Astrocyte (in vitro differentiated cells and primary cell): ENCODE measurements around the gene DRC7. TPM values are rescaled to one million over a fixed set of nuclear protein-coding genes. Genes with fewer than 3 reads are reported as not detected.
A peak's percentile ranks its signal among the peaks of the same experiment; 100 is the strongest.

ENCODE experiments used
- DNase-seq: peaks from one replicate; pipeline ENCODE4 v3.0.0-alpha.2; 2010; ENCODE audit warnings: low read depth
- FAIRE-seq: peaks from 2 replicates; lab custom pipeline; 2011; peaks lifted over from hg19 to GRCh38; lab: Jason Lieb, UNC
- H2AFZ ChIP-seq: 2 replicates; pipeline ENCODE4 v1.6.0; 2012; ENCODE audit warnings: low read depth, low read length, inconsistent platforms
- H3K27ac ChIP-seq: 2 replicates; pipeline ENCODE4 v1.5.1; 2011; ENCODE audit warnings: low read depth, low read length, inconsistent platforms
- H3K27me3 ChIP-seq: 2 replicates; pipeline ENCODE4 v1.6.0; 2011; ENCODE audit warnings: low read length, inconsistent platforms; ENCODE audit not compliant: insufficient read depth
- H3K36me3 ChIP-seq: 2 replicates; pipeline ENCODE4 v1.5.1; 2011; ENCODE audit warnings: low read length, inconsistent platforms; ENCODE audit not compliant: insufficient read depth
- H3K4me1 ChIP-seq: 2 replicates; pipeline ENCODE4 v1.5.1; 2011; ENCODE audit warnings: low read length, inconsistent platforms; ENCODE audit not compliant: insufficient read depth
- H3K4me2 ChIP-seq: 2 replicates; pipeline ENCODE4 v1.6.0; 2012; ENCODE audit warnings: low read length, inconsistent platforms
- H3K4me3 ChIP-seq: 2 replicates; pipeline ENCODE4 v1.5.1; 2011; ENCODE audit warnings: low read depth, mild to moderate bottlenecking, low read length, inconsistent platforms; ENCODE audit not compliant: insufficient read depth
- H3K79me2 ChIP-seq: 2 replicates; pipeline ENCODE4 v1.6.0; 2012; ENCODE audit warnings: mild to moderate bottlenecking, low read length, inconsistent platforms; ENCODE audit not compliant: insufficient read depth
- H3K9ac ChIP-seq: 2 replicates; pipeline ENCODE4 v1.6.0; 2012; ENCODE audit warnings: mild to moderate bottlenecking, low read length, inconsistent platforms
- H3K9me3 ChIP-seq: 2 replicates; pipeline ENCODE4 v1.5.1; 2012; ENCODE audit warnings: low read depth, mild to moderate bottlenecking, low read length, inconsistent platforms; ENCODE audit not compliant: insufficient read depth
- H4K20me1 ChIP-seq: 2 replicates; pipeline ENCODE4 v1.6.0; 2012; ENCODE audit warnings: low read length, inconsistent platforms; ENCODE audit not compliant: insufficient read depth
- H3K27ac Mint-ChIP-seq: one replicate; pipeline ENCODE4 v1.8.0; 2021; ENCODE audit warnings: mild to moderate bottlenecking, mixed read lengths; ENCODE audit not compliant: unreplicated experiment
- H3K27me3 Mint-ChIP-seq: one replicate; pipeline ENCODE4 v1.8.0; 2021; ENCODE audit warnings: low read depth, mixed read lengths; ENCODE audit not compliant: unreplicated experiment
- H3K36me3 Mint-ChIP-seq: one replicate; pipeline ENCODE4 v1.8.0; 2021; ENCODE audit warnings: low read depth, mixed read lengths; ENCODE audit not compliant: unreplicated experiment
- H3K4me1 Mint-ChIP-seq: one replicate; pipeline ENCODE4 v1.8.0; 2021; ENCODE audit warnings: low read depth, mixed read lengths; ENCODE audit not compliant: unreplicated experiment
- H3K4me3 Mint-ChIP-seq: one replicate; pipeline ENCODE4 v1.8.0; 2021; ENCODE audit warnings: mild to moderate bottlenecking, moderate library complexity, mixed read lengths; ENCODE audit not compliant: unreplicated experiment
- H3K9me3 Mint-ChIP-seq: one replicate; pipeline ENCODE4 v1.8.0; 2021; ENCODE audit warnings: mild to moderate bottlenecking, mixed read lengths; ENCODE audit not compliant: unreplicated experiment
- EZH2 ChIP-seq: IDR thresholded peaks from 2 replicates; pipeline ENCODE4 v1.6.1; 2012; ENCODE audit warnings: mild to moderate bottlenecking, low read length, inconsistent platforms; ENCODE audit not compliant: insufficient read depth
- total RNA-seq: library from RNA; stranded (reverse); gene quantifications from 2 replicates; pipeline ENCODE4 v1.2.1, GENCODE V29; 2021
- TF ChIP-seq, protein P1 (sequence below): IDR thresholded peaks from 2 replicates; pipeline ENCODE4 v1.5.1; 2011; ENCODE audit warnings: low read depth, mild to moderate bottlenecking, inconsistent platforms, low read length, moderate library complexity; ENCODE audit not compliant: insufficient read depth

DRC7 gene
- total RNA-seq, 1 donor from 2014 or later, result not detected

DNA sequence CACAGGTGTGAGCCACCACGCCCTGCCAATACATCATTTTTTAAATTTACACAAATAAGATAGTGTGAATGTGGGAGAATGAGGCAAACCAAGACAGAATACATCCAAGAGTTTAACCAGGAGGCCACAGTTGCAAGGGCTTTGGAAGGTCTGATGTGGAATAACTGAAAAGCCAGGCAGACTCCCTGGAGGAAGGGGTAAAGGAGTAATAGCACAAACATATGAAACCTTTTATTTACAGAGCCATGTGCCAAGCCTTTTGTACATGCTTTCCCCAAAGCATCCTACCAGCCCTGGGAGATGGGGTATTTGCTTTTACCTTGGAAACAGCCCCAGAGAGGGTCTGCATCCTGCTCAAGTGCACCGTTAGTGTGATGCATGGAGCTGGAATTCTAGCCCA lies 21.8 kb upstream of the DRC7 start:
- TF ChIP-seq EZH2, result no peak
- TF ChIP-seq, protein P1, sequence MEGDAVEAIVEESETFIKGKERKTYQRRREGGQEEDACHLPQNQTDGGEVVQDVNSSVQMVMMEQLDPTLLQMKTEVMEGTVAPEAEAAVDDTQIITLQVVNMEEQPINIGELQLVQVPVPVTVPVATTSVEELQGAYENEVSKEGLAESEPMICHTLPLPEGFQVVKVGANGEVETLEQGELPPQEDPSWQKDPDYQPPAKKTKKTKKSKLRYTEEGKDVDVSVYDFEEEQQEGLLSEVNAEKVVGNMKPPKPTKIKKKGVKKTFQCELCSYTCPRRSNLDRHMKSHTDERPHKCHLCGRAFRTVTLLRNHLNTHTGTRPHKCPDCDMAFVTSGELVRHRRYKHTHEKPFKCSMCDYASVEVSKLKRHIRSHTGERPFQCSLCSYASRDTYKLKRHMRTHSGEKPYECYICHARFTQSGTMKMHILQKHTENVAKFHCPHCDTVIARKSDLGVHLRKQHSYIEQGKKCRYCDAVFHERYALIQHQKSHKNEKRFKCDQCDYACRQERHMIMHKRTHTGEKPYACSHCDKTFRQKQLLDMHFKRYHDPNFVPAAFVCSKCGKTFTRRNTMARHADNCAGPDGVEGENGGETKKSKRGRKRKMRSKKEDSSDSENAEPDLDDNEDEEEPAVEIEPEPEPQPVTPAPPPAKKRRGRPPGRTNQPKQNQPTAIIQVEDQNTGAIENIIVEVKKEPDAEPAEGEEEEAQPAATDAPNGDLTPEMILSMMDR, result no peak
- Histone ChIP-seq H3K4me1 (no peaks in the 10 kb centered on the region), H3K27me3 (peaks cover 23% of the 10 kb centered on the region), H3K9me3 (no peaks in the 10 kb centered on the region), H3K27ac (no peak overlapping the region), H4K20me1 (no peaks in the 10 kb centered on the region), H3K4me2 (no peak overlapping the region), H3K4me3 (no peak overlapping the region), H3K79me2 (no peaks in the 10 kb centered on the region), H3K36me3 (no peaks in the 10 kb centered on the region), H3K9ac (no peak overlapping the region), H2AFZ (no peak overlapping the region)
- DNase-seq (no peak), FAIRE-seq (no peak)
- Mint-ChIP-seq H3K36me3 (no peaks in the 10 kb centered on the region), H3K27me3 (peaks cover 28% of the 10 kb centered on the region), H3K9me3 (no peaks in the 10 kb centered on the region), H3K4me1 (peaks cover 9% of the 10 kb centered on the region), H3K4me3 (no peak overlapping the region), H3K27ac (no peak overlapping the region)

DNA sequence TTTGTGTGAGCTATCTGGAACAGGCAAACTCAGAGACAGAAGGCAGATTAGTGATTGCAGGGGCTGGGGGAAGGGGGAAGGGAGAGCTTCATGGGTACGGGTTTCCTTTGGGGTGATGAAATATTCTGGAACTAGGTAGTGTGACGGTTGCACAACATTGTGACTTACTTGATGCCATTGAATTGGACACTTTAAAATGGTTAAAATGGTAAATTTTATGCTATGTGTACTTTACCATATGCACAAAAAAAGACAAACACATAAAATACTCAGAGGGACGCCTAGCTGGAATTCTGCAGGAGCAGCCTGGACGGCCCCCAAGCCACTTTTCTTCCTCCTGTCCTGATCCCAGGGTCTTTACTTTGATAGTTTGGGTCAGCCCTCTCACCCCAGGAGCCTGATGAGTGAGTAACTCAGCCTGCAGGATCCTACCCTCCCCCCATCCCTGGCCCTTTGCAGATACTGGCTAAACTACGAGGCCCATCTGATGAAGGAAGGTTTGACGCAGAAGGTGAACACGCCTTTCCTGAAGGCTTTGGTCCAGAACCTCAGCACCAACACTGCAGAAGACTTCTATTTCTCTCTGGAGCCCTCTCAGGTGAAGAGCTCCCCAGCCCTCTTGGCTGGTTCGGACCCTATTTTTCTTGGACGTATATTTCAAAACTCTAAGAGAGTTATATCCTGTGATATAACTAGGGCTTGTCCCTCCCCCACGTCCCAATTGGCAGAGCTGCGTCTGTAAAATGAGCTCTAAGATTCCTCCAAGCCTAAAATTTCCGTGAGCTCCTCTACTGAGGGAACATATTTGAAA lies 18.7 kb upstream of the DRC7 start:
- FAIRE-seq (no peak), DNase-seq (no peak)
- H4K20me1 ChIP-seq, result no peaks in the 10 kb centered on the region
- no peak overlapping the region for H3K27ac Mint-ChIP-seq
- H3K79me2 ChIP-seq, result no peaks in the 10 kb centered on the region
- peaks cover 9% of the 10 kb centered on the region for H3K4me1 Mint-ChIP-seq
- no peak overlapping the region for H3K4me3 Mint-ChIP-seq
- H3K27me3 Mint-ChIP-seq, result peaks cover 38% of the 10 kb centered on the region
- H3K9ac ChIP-seq, result no peak overlapping the region
- no peaks in the 10 kb centered on the region for H3K9me3 ChIP-seq
- H3K9me3 Mint-ChIP-seq, result no peaks in the 10 kb centered on the region
- H3K4me3 ChIP-seq, result no peak overlapping the region
- no peak overlapping the region for H2AFZ ChIP-seq
- TF ChIP-seq EZH2, result no peak
- TF ChIP-seq, protein P1, result no peak
- no peak overlapping the region for H3K4me2 ChIP-seq
- H3K27me3 ChIP-seq, result peaks cover 25% of the 10 kb centered on the region
- H3K36me3 Mint-ChIP-seq, result no peaks in the 10 kb centered on the region
- H3K36me3 ChIP-seq, result no peaks in the 10 kb centered on the region
- no peak overlapping the region for H3K27ac ChIP-seq
- H3K4me1 ChIP-seq, result no peaks in the 10 kb centered on the region

DNA sequence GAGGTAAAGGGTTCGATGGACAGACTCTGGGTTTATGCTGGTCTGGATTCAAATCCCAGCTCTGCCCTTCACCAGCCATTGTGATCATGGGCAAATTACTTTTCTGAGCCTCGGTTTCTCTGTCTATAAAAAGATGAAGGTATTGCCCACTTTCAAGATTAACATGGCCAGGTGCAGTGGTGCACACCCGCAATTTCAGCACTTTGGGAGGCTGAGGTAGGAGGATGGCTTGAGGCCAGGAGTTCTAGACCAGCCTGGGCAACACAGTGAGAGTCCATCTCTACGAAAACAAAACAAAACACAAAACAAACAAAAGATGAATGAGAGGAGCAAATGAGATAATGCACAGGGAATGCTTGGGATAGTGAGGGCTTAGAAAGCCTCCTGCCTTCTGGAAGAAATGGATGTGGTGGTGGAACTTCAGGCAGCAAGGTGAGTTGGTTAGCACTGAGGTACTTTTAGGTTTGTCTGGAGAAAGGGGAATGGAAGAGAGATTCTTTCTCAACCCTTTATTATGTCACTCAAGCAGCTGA lies 18.0 kb upstream of the DRC7 start:
- FAIRE-seq, result no peak
- Mint-ChIP-seq H3K4me3 (no peak overlapping the region), H3K27me3 (peaks cover 39% of the 10 kb centered on the region), H3K36me3 (no peaks in the 10 kb centered on the region), H3K9me3 (no peaks in the 10 kb centered on the region), H3K4me1 (peaks cover 9% of the 10 kb centered on the region), H3K27ac (peak overlapping the region; percentile 43)
- H3K4me2 ChIP-seq, result no peak overlapping the region
- TF ChIP-seq, protein P1, result no peak
- TF ChIP-seq EZH2, result no peak
- H3K79me2 ChIP-seq, result no peaks in the 10 kb centered on the region
- no peak overlapping the region for H3K4me3 ChIP-seq
- H3K9ac ChIP-seq, result no peak overlapping the region
- no peak overlapping the region for H3K27ac ChIP-seq
- no peaks in the 10 kb centered on the region for H3K4me1 ChIP-seq
- no peak for DNase-seq
- no peaks in the 10 kb centered on the region for H3K9me3 ChIP-seq
- no peaks in the 10 kb centered on the region for H3K36me3 ChIP-seq
- H3K27me3 ChIP-seq, result peaks cover 25% of the 10 kb centered on the region
- H2AFZ ChIP-seq, result no peak overlapping the region
- no peaks in the 10 kb centered on the region for H4K20me1 ChIP-seq
